Upper lobe of right lung (tissue), 1 donor: ENCODE measurements around the gene KLC3. TPM values are rescaled to one million over a fixed set of nuclear protein-coding genes. Genes with fewer than 3 reads are reported as not detected.
"Not testable (repeated sequence)": the region's sequence is repeated elsewhere in the genome, so short reads cannot be mapped to it uniquely, and the experiment has no call there.

Source experiments
- ATAC-seq: fragments of 200-7000 bp; cut with Tn5 transposase; one replicate; pipeline ENCODE4 v1.9.1; 2020; ENCODE audit warnings: mild to moderate bottlenecking, moderate library complexity
- DNase-seq: peaks from one replicate; pipeline ENCODE4 v3.0.0-alpha.2; 2020
- H3K27ac ChIP-seq: fragments of 200-600 bp; one replicate; pipeline ENCODE4 v1.8.0; 2022
- H3K27me3 ChIP-seq: fragments of 200-600 bp; one replicate; pipeline ENCODE4 v1.8.0; 2022; ENCODE audit warnings: mild to moderate bottlenecking
- H3K36me3 ChIP-seq: fragments of 200-600 bp; one replicate; pipeline ENCODE4 v1.8.0; 2022
- H3K4me1 ChIP-seq: fragments of 200-600 bp; one replicate; pipeline ENCODE4 v1.8.0; 2022
- H3K4me3 ChIP-seq: fragments of 200-600 bp; one replicate; pipeline ENCODE4 v1.8.0; 2022; ENCODE audit warnings: mild to moderate bottlenecking
- H3K9me3 ChIP-seq: fragments of 200-600 bp; one replicate; pipeline ENCODE4 v1.8.0; 2022
- CTCF ChIP-seq: fragments of 200-600 bp; IDR thresholded peaks from one replicate; pipeline ENCODE4 v1.8.0; 2022; ENCODE audit warnings: antibody characterized with exemption
- intact Hi-C: fragments of 100-400 bp; cut with DNase I; formaldehyde crosslinking; loops from one replicate; pipeline ENCODE4 v1.11.0; 2022
- total RNA-seq: library from RNA; stranded (reverse); fragmentation: NEBNext Ultra II Directional; extraction: Animal tissue kit (Norgen Biotek cat#: 25700); gene quantifications from one replicate; pipeline ENCODE4 v1.2.1, GENCODE V29; 2021
- donor health status: DM: no; HTN: yes; CAD: no; lungs with severe emphysema.

KLC3 gene
- total RNA-seq, 1 donor from 2014 or later, result 1.8 TPM

GRCh38 chr19:45306518-45307027, 34.0 kb upstream of the KLC3 start:
- Histone ChIP-seq H3K27ac (no peak overlapping the region), H3K4me1 (no peaks in the 10 kb centered on the region), H3K36me3 (no peaks in the 10 kb centered on the region), H3K9me3 (no peaks in the 10 kb centered on the region), H3K4me3 (no peak overlapping the region), H3K27me3 (no peaks in the 10 kb centered on the region)
- TF ChIP-seq CTCF, result no peak
- DNase-seq (no peak), ATAC-seq (no peak)
- intact Hi-C loops, result no loop called here

- no peak for TF ChIP-seq CTCF
- H3K27ac ChIP-seq, result no peak overlapping the region
- no peaks in the 10 kb centered on the region for H3K36me3 ChIP-seq
- intact Hi-C loops, result no loop called here
- H3K4me3 ChIP-seq, result no peak overlapping the region
- no peak for DNase-seq
- no peaks in the 10 kb centered on the region for H3K9me3 ChIP-seq
- H3K27me3 ChIP-seq, result no peaks in the 10 kb centered on the region
- no peaks in the 10 kb centered on the region for H3K4me1 ChIP-seq
- no peak for ATAC-seq
These were observed 33.2 kb upstream of the KLC3 start for GRCh38 chr19:45307361-45307760.

GRCh38 chr19:45309322-45309721, 31.2 kb upstream of the KLC3 start:
- H3K36me3 ChIP-seq, H3K27me3 ChIP-seq, DNase-seq, intact Hi-C loops, H3K27ac ChIP-seq, H3K9me3 ChIP-seq, ATAC-seq, H3K4me3 ChIP-seq, H3K4me1 ChIP-seq: not testable (repeated sequence)

- no peak for TF ChIP-seq CTCF
- no peak overlapping the region for H3K4me3 ChIP-seq
- no peaks in the 10 kb centered on the region for H3K9me3 ChIP-seq
- H3K27me3 ChIP-seq, result peaks cover 8% of the 10 kb centered on the region
- intact Hi-C loops, result no loop called here
- no peaks in the 10 kb centered on the region for H3K4me1 ChIP-seq
- H3K36me3 ChIP-seq, result no peaks in the 10 kb centered on the region
- no peak overlapping the region for H3K27ac ChIP-seq
- DNase-seq (no peak), ATAC-seq (peak; percentile 51)
These were observed 28.9 kb upstream of the KLC3 start for GRCh38 chr19:45311621-45312020.

GRCh38 chr19:45312285-45312684, 28.3 kb upstream of the KLC3 start:
- peaks cover 14% of the 10 kb centered on the region for H3K27me3 ChIP-seq
- H3K9me3 ChIP-seq, H3K36me3 ChIP-seq, H3K4me1 ChIP-seq, H3K27ac ChIP-seq, ATAC-seq, intact Hi-C loops, H3K4me3 ChIP-seq, DNase-seq: not testable (repeated sequence)

- H3K4me1 ChIP-seq, result no peaks in the 10 kb centered on the region
- no peak for TF ChIP-seq CTCF
- intact Hi-C loops, result no loop called here
- H3K9me3 ChIP-seq, result no peaks in the 10 kb centered on the region
- no peak for DNase-seq
- no peak overlapping the region for H3K4me3 ChIP-seq
- peaks cover 23% of the 10 kb centered on the region for H3K27me3 ChIP-seq
- no peaks in the 10 kb centered on the region for H3K36me3 ChIP-seq
- no peak overlapping the region for H3K27ac ChIP-seq
- no peak for ATAC-seq
These were observed 25.8 kb upstream of the KLC3 start for GRCh38 chr19:45314708-45315245.

GRCh38 chr19:45315304-45315703, 25.2 kb upstream of the KLC3 start:
- Histone ChIP-seq H3K4me3 (no peak overlapping the region), H3K27me3 (peaks cover 23% of the 10 kb centered on the region), H3K27ac (no peak overlapping the region), H3K4me1 (no peaks in the 10 kb centered on the region), H3K36me3 (no peaks in the 10 kb centered on the region), H3K9me3 (no peaks in the 10 kb centered on the region)
- no peak for TF ChIP-seq CTCF
- ATAC-seq (no peak), DNase-seq (no peak)
- intact Hi-C loops, result no loop called here
